ENCODE data around the gene ADCK1.
"Not testable (repeated sequence)": the region's sequence is repeated elsewhere in the genome, so short reads cannot be mapped to it uniquely, and the experiment has no call there.

Gene ADCK1

DNA sequence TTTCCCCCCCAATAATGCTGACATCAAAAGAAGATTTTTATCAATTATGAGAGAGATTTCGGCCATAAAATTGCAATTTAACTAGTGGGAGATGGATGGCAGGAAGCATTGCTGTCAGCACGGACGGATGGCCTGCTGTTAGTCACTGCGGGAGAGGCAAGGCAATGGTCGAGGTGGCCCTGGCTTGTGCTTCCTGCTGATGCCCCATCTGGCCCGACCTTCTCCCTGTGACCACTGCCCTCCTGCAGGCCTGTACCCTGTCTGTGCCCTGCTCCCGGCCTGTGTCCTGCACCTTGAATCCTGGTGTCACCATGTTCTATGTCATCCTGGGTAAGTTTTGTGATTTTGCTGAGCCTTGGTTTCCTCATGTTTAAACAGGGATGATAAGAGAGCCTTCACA is 67.6 kb downstream of the ADCK1 start:
- DNase-seq = no peak

DNA sequence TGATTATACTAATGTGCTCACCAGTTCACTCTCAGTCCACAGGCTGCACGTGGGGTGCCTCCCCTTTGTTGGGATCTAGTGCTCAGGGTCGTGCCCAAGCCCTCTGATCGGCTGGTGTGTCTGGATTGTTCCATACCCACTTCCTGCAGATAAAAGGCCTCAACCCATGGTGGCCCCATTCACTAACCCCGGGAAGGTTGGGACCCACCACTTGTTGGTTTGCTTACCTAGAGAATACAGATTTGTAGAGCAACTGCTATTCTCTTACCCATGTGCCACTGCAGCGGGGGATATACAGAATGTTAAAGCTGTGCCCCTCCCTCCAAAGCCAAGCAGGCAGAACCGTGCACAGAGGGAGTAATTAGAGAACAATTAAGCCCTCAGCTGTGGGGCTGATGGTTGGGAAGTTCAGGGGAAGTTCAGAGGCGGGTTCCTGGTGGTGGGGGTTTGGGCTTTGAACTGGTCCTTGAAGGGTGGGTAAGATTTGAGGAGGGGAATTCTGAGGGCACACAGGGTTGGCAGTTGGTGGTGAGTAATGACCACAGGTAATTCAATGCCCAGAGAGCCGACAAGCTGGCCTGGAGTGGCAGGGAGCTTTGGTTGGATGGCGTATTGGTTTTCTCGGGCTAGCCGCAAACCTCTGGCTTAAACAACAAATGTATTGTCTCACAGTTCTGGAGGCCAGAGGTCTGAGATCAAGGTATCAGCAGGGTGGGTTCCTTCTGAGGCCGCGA is 68.8 kb downstream of the ADCK1 start:
- no peak for DNase-seq

DNA sequence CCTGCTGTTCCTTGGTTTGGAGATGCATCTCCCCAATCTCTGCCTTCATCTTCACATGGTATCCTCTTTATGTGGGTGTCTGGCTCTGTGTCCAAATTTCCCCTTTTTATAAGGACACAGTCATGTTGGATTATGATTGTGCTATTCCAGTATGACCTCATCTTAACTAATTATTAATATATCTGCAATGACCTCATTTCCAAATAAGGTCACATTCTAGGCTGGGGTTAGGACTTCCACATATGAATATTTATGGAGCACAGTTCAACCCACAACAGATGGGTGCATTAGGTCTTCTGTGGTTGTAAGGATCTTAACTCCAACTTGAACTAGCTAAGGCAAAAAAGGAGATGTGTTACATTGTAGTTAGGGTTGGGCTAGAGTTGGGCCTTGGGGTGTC is 69.4 kb downstream of the ADCK1 start:
- DNase-seq = no peak

DNA sequence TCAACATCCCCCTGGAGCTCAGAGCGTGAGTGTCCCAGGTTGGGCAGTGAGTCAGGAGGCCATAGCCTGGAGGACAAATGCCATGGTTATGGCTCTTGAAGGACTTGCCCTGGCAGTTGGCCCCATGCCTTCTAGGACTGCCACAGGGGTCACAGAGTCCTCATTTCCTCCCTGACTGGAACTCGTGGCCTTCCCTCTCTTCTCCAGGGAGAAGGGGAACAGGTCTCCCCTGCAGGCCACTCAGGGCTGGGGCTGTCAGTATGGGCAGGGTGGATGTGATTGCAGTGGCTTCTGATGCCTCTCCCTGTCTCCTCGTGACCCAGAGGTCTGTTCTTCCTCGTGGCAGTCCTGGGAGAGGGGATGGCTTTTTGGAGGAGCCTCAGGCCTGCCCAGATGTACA is 70.7 kb downstream of the ADCK1 start:
- no peak for DNase-seq

DNA sequence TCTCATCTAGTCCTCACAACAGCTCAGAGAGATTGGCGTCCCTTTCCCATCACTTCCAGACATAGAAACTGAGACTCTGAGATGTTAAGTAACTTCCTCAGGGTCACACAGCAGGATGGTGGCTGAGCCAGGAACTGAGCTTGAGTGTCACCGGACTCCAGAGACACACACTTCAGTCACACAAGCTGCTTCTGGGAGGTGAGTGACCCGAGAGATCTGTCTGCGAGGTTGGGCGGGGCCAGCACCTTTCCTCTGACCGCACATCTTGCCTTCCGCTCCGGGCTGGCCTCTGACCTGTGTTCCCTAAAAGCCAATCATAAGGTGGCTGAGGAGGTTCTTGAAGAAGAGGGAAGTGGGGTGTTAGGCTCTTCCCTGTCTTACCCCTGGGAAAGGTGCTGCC is 72.2 kb downstream of the ADCK1 start:
- no peak for DNase-seq

DNA sequence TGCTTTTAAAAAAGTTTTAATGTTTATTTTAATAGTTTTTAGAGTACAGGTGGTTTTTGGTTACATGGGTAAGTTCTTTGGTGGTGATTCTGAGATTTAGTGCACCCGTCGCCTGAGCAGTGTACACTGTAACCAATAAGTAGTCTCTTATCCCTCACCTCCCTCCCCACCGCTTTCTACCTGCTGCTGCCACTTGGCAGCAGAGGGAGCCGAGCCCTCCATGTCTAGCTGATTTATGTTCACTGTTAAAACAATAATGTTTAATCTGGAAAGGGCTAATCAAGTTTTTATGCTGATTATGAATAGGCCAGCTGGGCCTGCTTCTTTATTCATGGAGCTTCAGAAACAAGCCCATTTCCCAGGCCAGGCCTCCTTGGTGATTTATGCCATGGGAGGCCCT is 73.1 kb downstream of the ADCK1 start:
- no peak for DNase-seq

DNA sequence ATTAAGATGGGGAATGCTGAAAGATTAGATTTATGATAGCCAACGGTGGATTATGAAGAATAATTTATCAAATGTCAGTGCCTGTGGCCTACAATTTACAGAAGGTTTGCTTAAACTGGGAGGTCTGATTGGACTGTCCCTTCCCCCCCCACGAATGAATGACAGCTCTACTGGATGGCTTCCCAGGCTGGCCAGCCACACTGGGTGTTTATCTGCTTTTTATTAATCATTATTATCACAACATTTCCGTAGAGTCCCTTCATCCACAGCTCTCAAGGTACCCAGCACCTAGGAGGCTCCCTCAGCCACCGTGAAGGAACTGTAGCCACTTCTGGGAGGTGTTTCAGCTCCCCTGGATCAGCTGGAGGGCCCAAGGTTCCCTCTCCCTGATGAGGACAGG is 78.9 kb downstream of the ADCK1 start:
- DNase-seq = no peak

DNA sequence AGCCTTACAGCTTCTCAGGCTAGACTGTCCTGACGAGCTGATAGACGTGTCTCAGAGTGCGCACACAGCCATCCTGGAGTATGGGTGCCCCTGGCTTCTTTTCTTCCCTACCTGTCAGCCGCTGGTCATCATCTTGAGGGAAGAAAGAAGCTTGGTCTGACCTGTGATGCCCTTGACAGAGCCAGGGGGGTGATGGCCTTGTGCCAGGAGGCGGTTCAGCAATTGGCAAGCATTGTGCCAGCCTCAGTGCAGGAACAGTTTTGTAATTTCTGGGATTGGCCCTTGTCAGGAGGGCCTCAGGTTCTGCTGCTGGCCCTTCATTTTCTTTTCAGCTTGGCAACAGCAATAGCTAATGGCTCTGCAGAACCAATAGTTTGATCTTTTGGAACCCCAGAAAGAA is 80.1 kb downstream of the ADCK1 start:
- no peak for DNase-seq

DNA sequence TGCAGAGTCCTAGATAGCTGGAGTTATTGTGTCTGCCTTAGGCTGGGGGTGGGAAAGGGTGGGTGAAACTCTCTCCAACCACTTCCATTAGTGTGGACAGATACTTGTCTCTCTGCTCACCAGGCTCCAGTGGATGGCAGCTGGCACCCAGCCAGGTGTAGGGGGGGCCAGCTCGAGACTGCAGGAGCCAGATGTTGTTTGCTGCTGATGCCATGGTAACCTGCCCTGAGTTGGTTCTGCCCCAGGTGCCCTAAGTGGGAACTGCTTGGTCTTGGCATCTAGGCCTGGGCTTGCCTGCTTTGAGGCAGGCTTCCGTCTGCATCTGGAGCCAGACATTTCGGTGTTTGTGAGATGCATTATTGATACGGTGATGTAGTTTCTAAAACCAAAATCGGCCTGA is 82.2 kb downstream of the ADCK1 start:
- DNase-seq = no peak

DNA sequence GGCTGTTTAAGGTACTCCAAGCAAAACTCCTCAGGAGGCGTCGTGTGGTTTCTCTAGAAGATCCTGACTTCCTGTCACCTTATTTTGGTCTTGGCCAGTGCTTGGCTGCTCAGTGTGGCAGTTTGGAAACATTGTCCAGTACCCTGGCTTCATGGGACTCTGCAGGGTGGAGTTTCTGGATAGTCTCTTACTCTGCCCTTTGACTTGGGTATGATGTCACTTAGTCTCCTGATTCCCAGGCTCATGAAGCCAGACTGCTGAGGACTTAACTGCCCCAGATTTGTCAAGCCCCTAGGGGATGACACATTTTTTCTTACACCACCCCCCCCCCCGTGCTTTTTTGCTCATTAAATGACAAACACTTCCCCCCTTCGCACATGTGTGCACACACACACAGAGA is 82.7 kb downstream of the ADCK1 start:
- DNase-seq = no peak

DNA sequence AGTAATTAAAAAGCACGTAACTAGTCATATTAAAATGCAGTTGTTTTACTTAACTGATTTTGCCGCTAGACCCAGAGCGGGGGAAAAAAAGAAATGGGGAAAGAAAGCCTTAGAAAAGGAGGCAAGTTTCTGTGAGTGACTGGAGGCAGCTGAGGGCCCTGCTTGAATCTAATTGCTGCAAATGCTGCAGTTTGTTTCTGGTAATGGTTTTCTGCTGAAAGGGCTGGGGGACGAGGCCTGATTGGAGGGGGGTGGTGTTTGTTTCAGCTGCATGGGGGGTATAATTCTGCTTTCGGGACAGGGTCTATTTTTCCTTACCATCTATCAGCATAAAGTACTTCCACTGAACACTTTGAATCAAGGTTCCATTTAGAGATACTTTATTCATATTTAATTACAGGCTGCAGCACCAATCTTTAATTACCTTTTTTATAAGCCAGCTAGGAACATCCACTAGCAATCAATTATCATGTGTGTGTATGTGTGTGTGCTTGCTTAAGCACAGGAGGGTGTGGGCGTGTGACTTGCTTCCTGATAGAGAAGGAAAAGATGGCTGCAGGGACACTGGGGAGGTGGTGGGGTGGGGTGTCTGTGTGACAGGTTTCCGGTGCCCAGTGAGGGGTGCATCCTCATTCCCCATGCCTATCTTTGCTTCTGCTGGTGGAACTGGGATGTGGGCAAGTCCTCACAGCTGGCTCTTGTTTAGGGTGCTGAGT is 83.4 kb downstream of the ADCK1 start:
- DNase-seq = no peak

DNA sequence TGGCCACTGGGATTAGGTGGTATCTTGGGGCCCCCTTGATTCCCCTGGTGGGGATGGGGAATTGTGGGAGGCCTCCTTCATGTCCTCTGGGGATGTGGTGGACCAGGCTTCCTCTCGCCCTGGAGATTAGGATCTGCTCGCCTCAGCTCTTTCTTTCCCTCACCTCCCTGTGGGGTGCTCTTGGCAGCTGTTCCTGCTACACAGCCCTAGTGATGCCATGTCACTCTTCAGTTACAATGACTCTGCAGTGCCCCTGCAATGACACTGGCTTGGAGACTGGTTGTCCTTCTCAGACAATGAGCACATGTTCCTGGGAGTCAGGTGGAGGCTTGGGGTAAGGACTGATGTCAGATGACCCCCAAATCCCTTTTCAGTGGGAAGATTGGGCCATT is 83.9 kb downstream of the ADCK1 start:
- DNase-seq = no peak

DNA sequence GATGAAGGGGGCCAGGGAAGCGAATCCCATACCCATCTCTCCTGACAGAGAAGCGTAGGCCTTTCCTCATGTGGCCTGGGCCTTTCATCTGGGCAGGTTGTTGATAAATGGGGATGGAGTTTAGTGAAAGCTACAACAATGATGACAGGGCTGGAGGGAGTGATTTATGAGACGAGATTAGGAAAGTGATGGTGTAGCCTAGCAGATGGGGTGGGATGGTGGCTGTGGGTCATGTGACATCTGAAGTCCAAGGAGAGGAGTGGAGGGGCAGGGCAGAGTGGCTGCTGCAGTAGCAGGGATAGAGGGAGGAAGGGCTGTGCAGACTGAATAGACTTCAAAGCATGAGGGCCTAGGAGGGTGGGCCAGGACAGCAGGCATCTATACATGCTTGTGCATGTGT is 85.5 kb downstream of the ADCK1 start:
- no peak for DNase-seq

DNA sequence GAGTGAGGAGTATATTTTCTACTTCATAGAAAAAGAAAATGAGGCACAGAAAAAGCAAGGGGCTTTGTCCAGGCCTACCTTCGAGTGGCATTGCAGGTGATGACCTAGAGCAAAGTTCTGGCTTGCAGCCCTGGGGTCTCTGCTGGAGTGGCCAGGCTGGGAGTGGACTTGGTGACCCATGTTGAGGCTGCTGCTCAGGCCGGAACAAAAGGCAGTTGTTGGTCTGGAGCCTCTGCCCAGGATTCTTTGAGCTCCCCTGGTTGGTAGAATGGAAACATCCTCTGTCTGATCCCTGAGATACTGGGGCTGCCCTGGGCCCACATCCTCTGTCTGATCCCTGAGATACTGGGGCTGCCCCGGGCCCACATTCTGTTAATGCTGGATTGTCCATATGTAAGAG is 86.1 kb downstream of the ADCK1 start:
- no peak for DNase-seq

DNA sequence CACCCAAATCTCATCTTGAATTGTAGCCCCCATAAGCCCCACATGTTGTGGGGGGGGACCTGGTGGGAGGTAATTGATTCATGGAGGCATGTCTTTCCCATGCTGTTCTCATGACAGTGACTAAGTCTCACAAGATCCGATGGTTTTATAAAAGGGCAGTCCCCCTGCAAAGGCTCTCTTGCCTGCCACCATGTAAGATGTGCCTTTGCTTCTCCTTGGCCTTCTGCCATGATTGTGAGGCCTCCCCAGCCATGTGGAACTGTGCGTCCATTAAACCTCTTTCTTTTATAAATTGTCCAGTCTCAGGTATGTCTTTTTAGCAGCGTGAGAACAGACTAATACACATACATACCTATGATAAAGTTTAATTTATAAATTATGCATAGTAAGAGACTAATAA is 89.0 kb downstream of the ADCK1 start:
- DNase-seq = not testable (repeated sequence)

DNA sequence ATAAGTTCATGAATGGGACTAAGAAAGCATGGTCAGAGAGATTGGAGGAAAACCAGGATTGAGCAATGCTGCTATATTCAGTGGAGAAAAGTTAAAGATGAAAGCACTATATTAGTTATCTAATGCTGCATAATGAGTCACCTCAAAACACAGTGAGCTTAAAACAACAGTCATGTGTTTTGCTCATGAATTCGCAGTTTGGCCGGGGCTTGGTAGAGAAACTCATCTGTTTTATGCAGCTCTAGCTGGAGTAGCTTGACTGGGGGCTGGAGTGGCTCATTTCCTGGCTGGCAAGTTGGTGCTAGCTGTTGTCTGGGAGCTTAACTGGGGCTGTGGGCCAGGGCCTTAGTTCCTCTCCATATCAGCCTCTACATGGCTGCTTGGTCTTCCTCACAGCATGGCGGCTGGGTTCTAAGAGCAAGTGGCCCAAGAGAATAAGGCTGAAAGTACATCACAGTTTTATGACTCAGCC is 90.1 kb downstream of the ADCK1 start:
- no peak for DNase-seq

DNA sequence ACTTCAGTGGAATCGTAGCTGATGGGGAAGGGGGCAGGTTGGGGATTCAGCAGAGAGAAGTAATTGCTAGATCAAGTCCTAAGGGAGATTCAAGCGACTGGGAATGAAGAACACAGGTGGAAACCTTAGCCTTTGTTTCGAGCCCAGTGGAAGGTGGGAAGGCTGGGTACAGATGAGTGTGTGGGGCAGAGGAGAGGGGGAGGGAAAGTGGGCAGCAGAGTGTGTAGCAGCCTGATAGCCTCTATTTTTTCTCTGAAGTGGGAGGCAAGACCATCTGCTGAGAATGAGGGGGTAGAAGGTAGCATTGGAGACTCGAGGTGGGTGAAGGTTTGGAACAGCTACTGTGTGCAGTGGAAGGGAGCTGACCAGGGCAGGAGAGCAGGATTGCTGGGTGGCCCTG is 91.0 kb downstream of the ADCK1 start:
- no peak for DNase-seq

DNA sequence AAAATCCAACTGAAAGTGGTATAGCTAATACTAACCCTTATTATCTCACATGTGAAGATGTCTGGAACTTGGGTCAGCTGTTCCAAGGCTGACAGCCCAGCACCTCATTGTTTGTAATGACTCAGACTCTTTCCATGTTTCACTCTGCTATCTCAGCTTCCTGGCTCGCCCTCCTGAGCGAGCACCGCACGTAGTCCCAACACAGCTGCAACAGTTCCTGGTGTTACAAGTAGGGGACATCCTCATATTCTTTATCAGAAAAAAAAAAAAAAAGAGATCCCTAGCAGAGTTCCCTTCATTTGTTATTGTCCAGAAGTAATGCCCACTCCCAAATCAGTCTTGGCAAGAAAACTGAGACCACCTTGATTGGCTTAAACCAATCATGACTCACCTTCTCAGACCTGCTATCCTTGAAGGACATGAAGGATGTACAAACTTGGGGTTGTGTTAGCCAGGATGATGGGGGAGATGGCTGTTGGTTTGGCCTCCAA is 92.5 kb downstream of the ADCK1 start:
- DNase-seq = no peak

DNA sequence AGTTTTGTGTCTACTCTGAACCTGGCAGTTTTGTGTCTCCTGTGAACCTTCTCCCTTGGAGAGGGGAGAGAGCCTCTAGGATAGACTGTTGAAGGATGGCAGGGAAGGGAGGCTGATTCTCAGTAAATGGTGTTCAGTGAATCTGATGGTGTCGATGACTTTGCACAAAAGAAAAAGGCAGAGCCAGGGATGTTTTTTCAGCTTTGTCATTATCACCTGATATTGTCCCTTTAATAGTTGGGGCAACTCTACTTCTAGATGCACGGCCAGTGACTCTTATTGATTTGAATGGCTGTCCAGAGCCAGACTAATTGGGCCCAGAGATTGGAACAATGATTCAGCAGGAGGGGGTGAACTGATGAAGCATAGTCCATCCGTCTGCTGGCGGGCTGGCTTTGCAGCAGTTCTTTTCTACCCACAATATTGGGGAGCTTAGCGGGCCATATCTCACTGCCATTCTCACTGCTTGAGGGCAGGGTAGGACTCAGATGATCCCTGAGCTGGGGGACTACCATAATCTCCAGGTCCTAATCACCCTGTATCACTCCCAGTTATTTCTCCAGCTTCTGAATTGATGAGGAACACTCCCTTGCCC is 93.1 kb downstream of the ADCK1 start:
- DNase-seq = no peak

DNA sequence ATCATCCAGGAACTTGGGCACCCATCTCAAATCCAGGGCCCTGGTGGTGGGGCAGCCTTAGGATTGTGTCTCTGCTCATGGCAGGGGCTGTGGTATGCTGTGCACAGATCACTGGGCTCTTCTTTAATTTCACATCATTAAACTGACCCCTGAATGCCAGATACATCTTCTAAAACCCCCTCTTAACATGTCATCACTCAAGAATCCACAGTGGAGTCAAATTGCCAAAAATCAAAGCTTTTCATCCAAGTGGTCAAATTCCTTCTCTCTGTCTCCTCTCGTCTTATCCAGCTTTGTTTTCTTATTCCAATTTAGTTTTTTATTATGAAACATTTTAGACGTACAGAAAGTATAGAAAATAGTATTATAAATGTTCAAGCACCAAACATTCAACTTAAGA is 97.5 kb downstream of the ADCK1 start:
- DNase-seq = no peak

DNA sequence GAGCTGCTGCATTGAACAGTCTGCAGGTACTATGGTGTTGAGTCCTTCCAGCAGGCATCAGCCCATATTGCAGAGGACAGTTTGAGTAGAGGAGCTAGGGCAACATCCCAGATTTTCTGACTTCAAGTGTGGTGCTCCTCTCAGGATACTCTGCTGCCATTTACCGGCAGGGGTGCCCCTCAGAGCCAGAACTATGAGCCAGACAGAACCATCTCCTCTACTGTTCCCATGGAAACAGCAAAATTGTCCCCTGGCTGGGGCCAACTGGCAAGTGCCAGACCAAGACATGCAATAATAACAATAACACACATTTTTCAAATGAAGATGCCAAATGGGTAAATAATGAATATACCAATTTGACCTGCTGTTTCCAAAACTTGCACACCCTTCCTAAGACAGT is 102.9 kb downstream of the ADCK1 start:
- DNase-seq = no peak

DNA sequence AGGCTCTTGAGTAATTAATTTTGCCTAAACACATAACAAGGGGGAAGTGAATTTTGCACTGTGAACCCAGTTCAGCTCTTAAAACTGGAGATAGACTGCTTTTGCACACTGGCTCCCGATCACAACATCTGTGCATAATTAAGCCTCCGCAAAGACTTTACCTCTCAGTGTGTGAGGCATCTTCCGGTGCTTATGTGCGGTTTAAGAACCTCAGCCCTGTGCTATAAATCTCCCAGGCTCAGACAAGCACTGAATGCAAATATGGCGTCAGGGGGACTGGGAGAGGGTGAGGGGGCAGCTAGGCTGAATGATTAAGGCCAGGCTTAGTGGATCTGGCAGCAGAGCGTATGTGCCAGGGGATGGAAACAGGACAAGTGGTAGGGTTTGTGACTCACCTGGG is 103.3 kb downstream of the ADCK1 start:
- DNase-seq = no peak

DNA sequence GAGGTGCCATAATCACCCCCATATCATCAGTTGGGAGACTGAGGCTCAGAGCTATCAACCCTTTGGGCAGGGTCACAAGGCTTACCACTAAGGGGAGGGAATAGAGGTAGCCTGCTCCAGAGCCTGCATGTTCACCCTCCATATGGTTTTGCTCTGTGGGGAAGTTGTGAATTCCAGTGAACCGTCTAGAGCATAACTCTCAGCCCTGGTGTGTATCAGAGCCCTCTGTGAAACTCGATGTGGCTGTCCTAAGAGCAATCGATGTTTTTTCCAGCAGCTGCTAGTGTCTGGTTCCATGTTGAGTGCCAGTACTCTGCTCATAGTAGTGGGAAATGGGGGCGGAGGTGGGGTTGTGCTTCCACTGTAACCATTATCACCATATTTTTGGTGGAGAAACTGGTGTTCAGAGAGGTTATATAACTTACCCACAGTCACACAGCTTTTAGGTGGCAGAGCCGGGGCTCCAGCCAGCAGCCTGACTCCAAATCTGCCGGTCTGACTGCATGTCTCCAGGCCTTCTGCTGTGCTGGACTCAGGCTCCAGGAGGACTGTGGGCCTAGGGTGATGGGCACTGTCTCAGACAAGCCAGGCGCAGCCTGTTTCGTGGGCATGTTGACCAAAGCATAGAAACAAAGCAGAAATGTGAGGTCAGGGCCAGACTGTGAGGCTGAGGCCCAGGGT is 104.2 kb downstream of the ADCK1 start:
- no peak for DNase-seq

DNA sequence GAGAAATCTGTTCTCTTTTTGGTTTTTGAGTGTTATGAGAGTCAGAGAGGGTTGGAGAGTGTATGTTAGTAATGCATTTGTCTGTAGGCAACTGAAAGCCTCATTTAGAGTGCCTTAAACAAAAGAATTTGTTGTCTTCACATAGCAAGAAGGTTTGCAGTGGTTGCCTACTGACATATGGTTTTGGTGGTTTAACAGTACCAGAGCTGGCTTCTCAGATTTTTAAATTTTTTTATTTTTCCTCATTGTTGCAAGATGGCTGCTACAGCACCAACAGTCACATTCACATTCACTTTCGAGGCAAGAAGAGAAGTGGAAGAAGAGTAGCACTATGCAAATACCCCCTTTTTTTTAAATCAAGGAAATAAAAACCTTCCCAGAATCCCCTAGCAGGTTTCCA is 106.5 kb downstream of the ADCK1 start:
- no peak for DNase-seq
